GM21528 (cell line): ENCODE results near the gene PARVB.

ENCODE experiments used
- ATAC-seq: cut with Tn5 transposase; IDR thresholded peaks from one replicate; pipeline ENCODE4 v1.9.1; 2021; ENCODE audit warnings: mild to moderate bottlenecking, moderate library complexity; ENCODE audit not compliant: unreplicated experiment, low FRiP score

Gene PARVB

GRCh38 chr22:44024288-44024921 lies at the start of gene PARVB:
Gene PARVB, plus strand, starts transcription at chr22:44024302. Its CDS starts 38 bp downstream, at chr22:44024340.
- ATAC-seq: no peak

DNA sequence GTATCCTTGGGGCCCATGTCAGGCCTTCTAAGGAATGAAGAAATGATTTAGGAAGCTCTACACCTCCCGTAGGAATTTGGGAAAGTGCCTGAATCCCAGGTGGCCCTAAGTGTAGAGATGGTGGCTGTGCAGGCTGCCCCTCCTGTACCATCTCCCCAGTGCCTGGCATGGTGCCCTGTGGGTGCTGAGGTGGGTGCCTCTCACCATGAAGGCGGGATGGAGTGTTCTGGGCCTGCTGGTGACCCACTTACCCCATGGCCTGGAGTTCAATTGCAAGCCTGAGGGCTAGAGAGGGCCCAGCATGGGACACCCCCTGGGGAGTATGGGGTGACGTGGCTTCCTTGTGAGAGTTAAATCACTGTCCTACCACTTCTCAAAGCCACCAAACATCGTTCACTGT lies 49.1 kb upstream of the PARVB start:
- no peak for ATAC-seq

- ATAC-seq: no peak
Observed at GRCh38 chr22:43976861-43977795, 47.0 kb upstream of the PARVB start.

DNA sequence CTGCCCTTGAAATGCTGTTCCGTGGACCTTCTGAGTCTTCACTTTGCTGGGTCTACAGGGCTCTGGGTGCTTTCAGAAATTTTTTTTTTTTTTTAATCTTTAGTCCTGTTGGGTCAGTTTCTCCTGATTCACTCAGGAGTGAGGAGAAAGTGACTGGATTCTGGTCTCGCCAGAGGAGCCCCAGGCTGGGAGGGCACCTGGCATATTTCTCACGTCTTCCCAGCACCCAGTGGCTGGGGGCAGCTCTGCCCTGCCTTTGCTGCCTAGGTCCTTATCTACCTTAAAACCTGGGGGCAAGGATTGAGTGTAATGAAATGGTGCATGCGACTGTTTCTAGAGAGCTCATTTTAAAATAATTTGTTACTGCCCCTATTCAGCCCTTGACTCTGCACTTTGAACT lies 45.5 kb upstream of the PARVB start:
- ATAC-seq: no peak

GRCh38 chr22:43980579-43980978 lies 43.5 kb upstream of the PARVB start:
- ATAC-seq: no peak

GRCh38 chr22:43980996-43981395 lies 43.1 kb upstream of the PARVB start:
- ATAC-seq: no peak

DNA sequence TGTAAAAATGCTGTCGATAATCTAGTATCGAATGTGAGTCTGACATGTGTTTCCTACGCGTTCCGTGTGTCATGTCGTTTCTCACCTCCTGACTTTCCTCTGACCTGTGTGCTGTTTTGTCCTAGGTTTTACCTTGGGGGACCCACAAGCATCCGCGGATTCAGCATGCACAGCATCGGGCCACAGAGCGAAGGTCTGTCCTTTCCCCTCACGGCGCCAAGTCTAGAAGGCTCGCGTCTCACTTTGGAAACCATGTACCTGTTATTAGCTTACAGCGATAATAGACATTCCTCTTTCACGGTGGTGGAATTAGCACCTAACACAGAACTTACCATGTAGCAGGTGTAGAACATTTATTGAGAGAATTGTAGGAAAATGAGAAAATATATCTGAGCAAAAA lies 40.3 kb upstream of the PARVB start:
- no peak for ATAC-seq

GRCh38 chr22:43985532-43985931 lies 38.6 kb upstream of the PARVB start:
- ATAC-seq: no peak

DNA sequence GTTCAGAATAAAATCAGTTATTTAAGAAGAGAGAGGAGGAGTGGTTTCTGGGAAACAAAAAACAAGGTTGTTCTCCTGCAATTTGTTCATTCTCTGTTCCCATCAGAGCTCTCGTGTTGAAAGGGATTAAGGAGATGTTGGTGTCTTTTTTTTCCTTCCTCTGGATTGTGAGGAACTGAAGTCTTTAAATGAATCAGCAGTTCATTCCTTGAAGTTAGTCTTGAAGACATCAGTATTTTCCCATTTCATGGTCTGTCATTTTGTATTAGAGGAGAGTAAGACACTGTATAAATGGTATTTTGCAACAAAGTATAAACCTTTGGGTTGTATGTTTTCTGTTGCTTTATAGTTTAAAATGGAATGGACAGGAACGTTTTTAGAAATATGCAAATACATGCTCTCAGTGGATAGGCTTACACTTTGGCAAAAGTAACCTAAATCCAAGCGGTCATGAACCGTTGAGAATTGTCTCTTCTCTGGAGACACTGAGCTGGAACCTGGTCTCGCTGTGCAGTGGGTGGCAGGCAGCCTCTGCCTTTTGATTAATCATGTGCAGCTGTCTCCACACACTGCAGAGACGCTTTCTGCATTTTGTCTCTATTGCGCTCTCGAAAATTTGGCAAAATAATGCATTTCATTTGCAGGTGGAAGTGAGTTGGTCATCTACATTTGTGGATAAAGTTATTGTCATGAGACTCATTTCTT lies 35.8 kb upstream of the PARVB start:
- ATAC-seq: no peak

DNA sequence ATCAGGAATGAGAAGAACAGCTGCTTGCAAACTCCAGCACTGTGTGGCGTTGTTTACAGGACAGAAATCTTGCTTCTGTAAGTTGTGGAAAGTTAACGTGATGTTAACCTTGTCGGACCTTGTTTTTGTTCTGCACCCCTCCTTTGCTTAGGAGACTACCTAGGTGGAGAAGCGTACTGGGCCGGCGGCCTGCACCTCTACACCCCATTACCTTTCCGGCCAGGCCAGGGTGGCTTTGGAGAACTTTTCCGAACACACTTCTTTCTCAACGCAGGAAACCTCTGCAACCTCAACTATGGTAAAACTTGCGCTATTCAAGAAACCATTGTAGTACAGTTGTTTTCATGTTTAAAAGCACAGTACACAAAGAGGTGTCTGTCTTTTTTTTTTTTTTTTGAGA lies 35.1 kb upstream of the PARVB start:
- ATAC-seq: no peak

DNA sequence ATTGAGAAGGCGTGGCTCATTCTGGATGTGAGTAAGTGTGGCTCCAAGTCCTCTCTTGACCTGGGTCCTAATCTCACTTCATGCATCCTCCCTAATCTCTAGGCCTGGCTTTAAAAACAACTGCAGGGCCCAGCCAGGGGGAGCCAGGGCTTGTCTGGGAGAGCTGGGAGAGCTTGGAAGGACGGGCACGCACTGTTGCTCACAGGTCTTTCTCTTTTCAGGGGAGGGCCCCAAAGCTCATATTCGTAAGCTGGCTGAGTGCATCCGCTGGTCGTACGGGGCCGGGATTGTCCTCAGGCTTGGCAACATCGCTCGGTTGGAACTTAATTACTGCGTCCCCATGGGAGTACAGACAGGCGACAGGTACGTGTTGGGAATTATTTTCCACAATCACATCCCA lies 34.1 kb upstream of the PARVB start:
- no peak for ATAC-seq

DNA sequence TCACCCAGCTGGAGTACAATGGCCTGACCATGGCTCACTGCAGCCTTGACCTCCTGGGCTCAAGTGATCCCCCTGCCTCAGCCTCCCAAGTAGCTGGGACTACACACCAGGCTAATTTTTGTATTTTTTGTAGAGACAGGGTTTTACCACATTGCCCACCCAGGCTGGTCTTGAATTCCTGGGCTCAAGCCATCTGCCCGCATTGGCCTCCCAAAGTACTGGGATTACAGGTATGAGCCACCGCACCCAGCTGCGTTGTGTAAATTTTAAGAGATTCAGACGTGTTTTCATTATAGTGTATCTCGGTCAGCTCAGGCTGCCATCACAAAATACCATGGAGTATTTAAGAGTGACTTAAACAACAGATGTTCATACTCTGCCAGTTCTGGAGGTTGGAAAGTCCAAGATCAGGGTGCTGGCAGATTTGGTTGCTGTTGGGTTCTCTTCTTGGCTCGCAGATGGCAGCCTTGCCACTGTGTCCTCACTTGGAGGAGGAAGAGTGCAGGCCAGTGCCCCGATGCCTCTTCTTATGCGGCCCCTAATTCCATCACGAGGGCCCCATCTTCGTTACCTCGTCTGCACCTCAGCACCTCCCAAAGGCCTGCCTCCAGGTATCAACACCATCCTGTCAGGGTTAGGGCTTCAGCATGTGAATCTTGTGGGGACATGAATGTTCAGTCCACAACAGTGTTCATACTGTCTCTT lies 32.6 kb upstream of the PARVB start:
- no peak for ATAC-seq

- ATAC-seq: no peak
Observed at GRCh38 chr22:43992331-43992821, 31.7 kb upstream of the PARVB start.

DNA sequence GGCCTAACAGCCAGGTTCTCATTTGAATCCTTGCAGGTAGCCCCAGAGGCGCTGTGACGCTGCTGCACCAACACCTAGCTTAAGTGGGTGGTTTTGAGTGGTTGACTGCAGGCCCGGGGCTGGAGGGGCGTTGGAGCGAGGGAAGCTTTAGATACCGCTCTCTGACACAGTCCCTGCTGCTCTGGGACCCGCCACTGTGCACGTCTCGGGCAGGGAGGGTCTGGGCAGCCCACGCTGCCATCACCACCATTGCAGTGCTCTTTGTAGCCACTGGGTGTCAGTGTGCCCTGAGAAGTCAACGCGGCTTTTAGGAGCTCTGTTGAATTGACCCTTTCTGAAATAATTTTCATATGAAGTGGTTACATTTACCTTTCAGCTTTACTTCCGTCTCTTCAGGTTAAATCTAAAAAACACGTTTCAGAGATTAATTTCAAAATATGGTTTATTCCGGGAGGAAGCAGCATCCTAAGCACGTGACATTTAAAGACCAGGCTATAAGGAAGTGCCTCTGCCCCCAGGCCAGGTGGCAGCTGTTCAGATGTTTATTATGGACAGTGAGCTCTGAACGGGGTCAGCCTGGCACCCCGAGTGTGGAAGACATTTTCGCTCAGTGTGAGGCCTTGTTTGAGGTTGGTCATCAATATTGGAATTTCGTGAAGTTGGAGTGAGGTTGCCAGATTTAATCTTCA lies 30.9 kb upstream of the PARVB start:
- no peak for ATAC-seq

GRCh38 chr22:43994006-43994405 lies 30.1 kb upstream of the PARVB start:
- ATAC-seq: no peak

DNA sequence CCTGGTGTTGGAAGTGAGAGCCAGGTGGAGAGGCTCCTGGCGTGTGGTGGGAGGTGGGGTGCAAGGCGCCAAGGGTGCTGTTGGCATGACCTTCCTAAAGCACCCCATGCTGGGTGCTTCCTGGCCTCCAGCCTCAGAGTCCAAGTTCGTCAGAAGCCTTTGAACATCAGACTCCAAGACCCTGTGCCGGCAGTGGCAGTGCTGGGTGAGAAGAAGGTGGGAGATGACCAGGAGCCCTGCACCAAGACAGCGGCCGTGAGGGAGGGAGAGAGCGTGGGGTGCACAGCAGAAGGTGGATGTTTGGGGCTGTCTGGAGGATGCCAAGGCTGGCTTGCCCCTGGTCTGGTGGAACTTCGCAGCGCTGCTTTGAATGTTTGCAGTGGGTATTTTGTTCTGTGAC lies 29.7 kb upstream of the PARVB start:
- no peak for ATAC-seq

- no peak for ATAC-seq
Observed at GRCh38 chr22:43995057-43995685, 28.9 kb upstream of the PARVB start.

GRCh38 chr22:43995798-43996169 lies 28.3 kb upstream of the PARVB start:
- peak; percentile 6 for ATAC-seq

DNA sequence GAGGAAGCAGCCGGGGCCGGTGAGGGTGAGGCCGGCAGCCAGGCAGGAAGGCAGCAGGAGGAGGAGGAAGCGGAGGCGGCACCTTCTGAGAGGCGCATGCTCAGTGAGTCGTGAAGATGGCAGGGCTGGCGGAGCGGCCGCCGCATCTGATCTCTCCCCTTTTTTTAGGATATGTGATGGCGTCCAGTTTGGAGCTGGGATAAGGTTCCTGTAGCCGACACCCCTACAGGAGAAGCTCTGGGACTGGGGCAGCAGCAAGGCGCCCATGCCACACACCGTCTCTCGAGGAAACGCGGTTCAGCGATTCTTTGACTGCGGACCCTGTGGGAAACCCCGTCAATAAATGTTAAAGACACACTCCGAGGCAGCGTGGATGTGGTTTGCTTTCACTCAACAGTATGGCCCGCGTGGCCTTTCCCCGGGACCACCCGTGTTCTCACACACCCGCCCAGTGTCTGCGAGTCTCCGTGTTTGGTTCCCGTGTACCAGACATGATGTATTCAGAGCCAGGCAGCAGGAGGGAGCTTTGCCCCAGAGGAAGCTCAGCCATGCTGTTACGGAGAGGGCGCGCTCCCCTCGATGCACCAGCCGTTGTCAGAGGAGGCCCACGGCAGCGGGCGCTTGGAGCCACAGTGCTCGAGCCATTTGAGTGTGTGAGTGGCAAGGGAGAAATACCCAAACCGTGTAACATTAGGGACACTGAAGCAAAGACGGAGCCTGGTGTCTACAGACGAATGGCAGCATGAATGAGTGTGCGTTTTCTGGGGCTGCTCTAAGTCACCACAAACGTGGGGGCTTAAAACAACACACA lies 27.7 kb upstream of the PARVB start:
- peak; percentile 55 for ATAC-seq
